GM21786 (cell line): ENCODE data around the gene LIMCH1.

Source experiments
- ATAC-seq: cut with Tn5 transposase; IDR thresholded peaks from one replicate; pipeline ENCODE4 v1.9.1; 2021; ENCODE audit not compliant: unreplicated experiment

LIMCH1 gene

GRCh38 chr4:41749631-41750039 is 211.7 kb downstream of the LIMCH1 start:
- ATAC-seq, result no peak
